Measurements from ENCODE around the gene RGS9.

Gene RGS9

GRCh38 chr17:65249774-65250173, 112.6 kb downstream of the RGS9 start:
- Histone ChIP-seq H3K27me3 (ENCODE audit: control insufficient read depth, insufficient read depth, low read length) (no peaks in the 10 kb centered on the region), H3K4me1 (ENCODE audit: control insufficient read depth, low read depth, low read length) (no peaks in the 10 kb centered on the region), H3K36me3 (ENCODE audit: control insufficient read depth, low read depth, low read length) (no peaks in the 10 kb centered on the region), H3K4me3 (ENCODE audit: low read length) (no peak overlapping the region), H3K9me3 (ENCODE audit: control insufficient read depth, low read depth, low read length) (no peaks in the 10 kb centered on the region), H3K9ac (ENCODE audit: low read length) (no peak overlapping the region), H3K27ac (ENCODE audit: low read length) (no peak overlapping the region)

- H3K9ac ChIP-seq (ENCODE audit: low read length) = no peak overlapping the region
- H3K27me3 ChIP-seq (ENCODE audit: control insufficient read depth, insufficient read depth, low read length) = no peaks in the 10 kb centered on the region
- H3K27ac ChIP-seq (ENCODE audit: low read length) = no peak overlapping the region
- no peaks in the 10 kb centered on the region for H3K4me1 ChIP-seq (ENCODE audit: control insufficient read depth, low read depth, low read length)
- H3K36me3 ChIP-seq (ENCODE audit: control insufficient read depth, low read depth, low read length) = no peaks in the 10 kb centered on the region
- H3K4me3 ChIP-seq (ENCODE audit: low read length) = no peak overlapping the region
- H3K9me3 ChIP-seq (ENCODE audit: control insufficient read depth, low read depth, low read length) = no peaks in the 10 kb centered on the region
Observed at GRCh38 chr17:65254166-65254565, 117.0 kb downstream of the RGS9 start.

- H3K27me3 ChIP-seq (ENCODE audit: control insufficient read depth, insufficient read depth, low read length) = no peaks in the 10 kb centered on the region
- H3K9ac ChIP-seq (ENCODE audit: low read length) = no peak overlapping the region
- no peak overlapping the region for H3K27ac ChIP-seq (ENCODE audit: low read length)
- H3K9me3 ChIP-seq (ENCODE audit: control insufficient read depth, low read depth, low read length) = no peaks in the 10 kb centered on the region
- H3K36me3 ChIP-seq (ENCODE audit: control insufficient read depth, low read depth, low read length) = no peaks in the 10 kb centered on the region
- no peak overlapping the region for H3K4me3 ChIP-seq (ENCODE audit: low read length)
- H3K4me1 ChIP-seq (ENCODE audit: control insufficient read depth, low read depth, low read length) = no peaks in the 10 kb centered on the region
Observed at GRCh38 chr17:65259281-65259680, 122.1 kb downstream of the RGS9 start.

- H3K36me3 ChIP-seq (ENCODE audit: control insufficient read depth, low read depth, low read length) = no peaks in the 10 kb centered on the region
- no peak overlapping the region for H3K9ac ChIP-seq (ENCODE audit: low read length)
- H3K27me3 ChIP-seq (ENCODE audit: control insufficient read depth, insufficient read depth, low read length) = no peaks in the 10 kb centered on the region
- no peaks in the 10 kb centered on the region for H3K4me1 ChIP-seq (ENCODE audit: control insufficient read depth, low read depth, low read length)
- H3K9me3 ChIP-seq (ENCODE audit: control insufficient read depth, low read depth, low read length) = no peaks in the 10 kb centered on the region
- H3K27ac ChIP-seq (ENCODE audit: low read length) = no peak overlapping the region
- H3K4me3 ChIP-seq (ENCODE audit: low read length) = no peak overlapping the region
Observed at GRCh38 chr17:65259696-65260485, 122.7 kb downstream of the RGS9 start.

GRCh38 chr17:65260626-65261025, 123.5 kb downstream of the RGS9 start:
- Histone ChIP-seq H3K9me3 (ENCODE audit: control insufficient read depth, low read depth, low read length) (no peaks in the 10 kb centered on the region), H3K9ac (ENCODE audit: low read length) (no peak overlapping the region), H3K4me3 (ENCODE audit: low read length) (no peak overlapping the region), H3K27me3 (ENCODE audit: control insufficient read depth, insufficient read depth, low read length) (no peaks in the 10 kb centered on the region), H3K4me1 (ENCODE audit: control insufficient read depth, low read depth, low read length) (no peaks in the 10 kb centered on the region), H3K27ac (ENCODE audit: low read length) (no peak overlapping the region), H3K36me3 (ENCODE audit: control insufficient read depth, low read depth, low read length) (no peaks in the 10 kb centered on the region)

GRCh38 chr17:65261152-65261551, 124.0 kb downstream of the RGS9 start:
- H3K9me3 ChIP-seq (ENCODE audit: control insufficient read depth, low read depth, low read length) = no peaks in the 10 kb centered on the region
- H3K27me3 ChIP-seq (ENCODE audit: control insufficient read depth, insufficient read depth, low read length) = no peaks in the 10 kb centered on the region
- H3K27ac ChIP-seq (ENCODE audit: low read length) = no peak overlapping the region
- no peak overlapping the region for H3K4me3 ChIP-seq (ENCODE audit: low read length)
- H3K4me1 ChIP-seq (ENCODE audit: control insufficient read depth, low read depth, low read length) = no peaks in the 10 kb centered on the region
- no peak overlapping the region for H3K9ac ChIP-seq (ENCODE audit: low read length)
- H3K36me3 ChIP-seq (ENCODE audit: control insufficient read depth, low read depth, low read length) = no peaks in the 10 kb centered on the region

- H3K27ac ChIP-seq (ENCODE audit: low read length) = no peak overlapping the region
- no peaks in the 10 kb centered on the region for H3K27me3 ChIP-seq (ENCODE audit: control insufficient read depth, insufficient read depth, low read length)
- H3K4me1 ChIP-seq (ENCODE audit: control insufficient read depth, low read depth, low read length) = no peaks in the 10 kb centered on the region
- no peaks in the 10 kb centered on the region for H3K36me3 ChIP-seq (ENCODE audit: control insufficient read depth, low read depth, low read length)
- no peak overlapping the region for H3K9ac ChIP-seq (ENCODE audit: low read length)
- H3K9me3 ChIP-seq (ENCODE audit: control insufficient read depth, low read depth, low read length) = no peaks in the 10 kb centered on the region
- no peak overlapping the region for H3K4me3 ChIP-seq (ENCODE audit: low read length)
Observed at GRCh38 chr17:65261682-65262636, 124.8 kb downstream of the RGS9 start.

GRCh38 chr17:65265276-65265675, 128.1 kb downstream of the RGS9 start:
- Histone ChIP-seq H3K9me3 (ENCODE audit: control insufficient read depth, low read depth, low read length) (no peaks in the 10 kb centered on the region), H3K36me3 (ENCODE audit: control insufficient read depth, low read depth, low read length) (no peaks in the 10 kb centered on the region), H3K9ac (ENCODE audit: low read length) (no peak overlapping the region), H3K4me1 (ENCODE audit: control insufficient read depth, low read depth, low read length) (no peaks in the 10 kb centered on the region), H3K27me3 (ENCODE audit: control insufficient read depth, insufficient read depth, low read length) (no peaks in the 10 kb centered on the region), H3K27ac (ENCODE audit: low read length) (no peak overlapping the region), H3K4me3 (ENCODE audit: low read length) (no peak overlapping the region)

- Histone ChIP-seq H3K9me3 (ENCODE audit: control insufficient read depth, low read depth, low read length) (no peaks in the 10 kb centered on the region), H3K4me1 (ENCODE audit: control insufficient read depth, low read depth, low read length) (peaks cover 6% of the 10 kb centered on the region), H3K9ac (ENCODE audit: low read length) (no peak overlapping the region), H3K4me3 (ENCODE audit: low read length) (no peak overlapping the region), H3K36me3 (ENCODE audit: control insufficient read depth, low read depth, low read length) (no peaks in the 10 kb centered on the region), H3K27ac (ENCODE audit: low read length) (no peak overlapping the region), H3K27me3 (ENCODE audit: control insufficient read depth, insufficient read depth, low read length) (peaks cover 4% of the 10 kb centered on the region)
Observed at GRCh38 chr17:65268832-65269231, 131.7 kb downstream of the RGS9 start.

- H3K27ac ChIP-seq (ENCODE audit: low read length) = no peak overlapping the region
- peaks cover 6% of the 10 kb centered on the region for H3K4me1 ChIP-seq (ENCODE audit: control insufficient read depth, low read depth, low read length)
- H3K9ac ChIP-seq (ENCODE audit: low read length) = no peak overlapping the region
- no peaks in the 10 kb centered on the region for H3K9me3 ChIP-seq (ENCODE audit: control insufficient read depth, low read depth, low read length)
- no peak overlapping the region for H3K4me3 ChIP-seq (ENCODE audit: low read length)
- peaks cover 4% of the 10 kb centered on the region for H3K27me3 ChIP-seq (ENCODE audit: control insufficient read depth, insufficient read depth, low read length)
- no peaks in the 10 kb centered on the region for H3K36me3 ChIP-seq (ENCODE audit: control insufficient read depth, low read depth, low read length)
Observed at GRCh38 chr17:65270499-65271253, 133.5 kb downstream of the RGS9 start.

GRCh38 chr17:65271296-65271695, 134.1 kb downstream of the RGS9 start:
- H3K9me3 ChIP-seq (ENCODE audit: control insufficient read depth, low read depth, low read length) = no peaks in the 10 kb centered on the region
- peaks cover 4% of the 10 kb centered on the region for H3K27me3 ChIP-seq (ENCODE audit: control insufficient read depth, insufficient read depth, low read length)
- no peak overlapping the region for H3K9ac ChIP-seq (ENCODE audit: low read length)
- H3K4me1 ChIP-seq (ENCODE audit: control insufficient read depth, low read depth, low read length) = peaks cover 6% of the 10 kb centered on the region
- H3K36me3 ChIP-seq (ENCODE audit: control insufficient read depth, low read depth, low read length) = no peaks in the 10 kb centered on the region
- H3K27ac ChIP-seq (ENCODE audit: low read length) = no peak overlapping the region
- no peak overlapping the region for H3K4me3 ChIP-seq (ENCODE audit: low read length)

All from iPS-18a (cell line).